Measurements from ENCODE around the gene PPP1R13B.
A peak's percentile ranks its signal among the peaks of the same experiment; 100 is the strongest.

The PPP1R13B gene

DNA sequence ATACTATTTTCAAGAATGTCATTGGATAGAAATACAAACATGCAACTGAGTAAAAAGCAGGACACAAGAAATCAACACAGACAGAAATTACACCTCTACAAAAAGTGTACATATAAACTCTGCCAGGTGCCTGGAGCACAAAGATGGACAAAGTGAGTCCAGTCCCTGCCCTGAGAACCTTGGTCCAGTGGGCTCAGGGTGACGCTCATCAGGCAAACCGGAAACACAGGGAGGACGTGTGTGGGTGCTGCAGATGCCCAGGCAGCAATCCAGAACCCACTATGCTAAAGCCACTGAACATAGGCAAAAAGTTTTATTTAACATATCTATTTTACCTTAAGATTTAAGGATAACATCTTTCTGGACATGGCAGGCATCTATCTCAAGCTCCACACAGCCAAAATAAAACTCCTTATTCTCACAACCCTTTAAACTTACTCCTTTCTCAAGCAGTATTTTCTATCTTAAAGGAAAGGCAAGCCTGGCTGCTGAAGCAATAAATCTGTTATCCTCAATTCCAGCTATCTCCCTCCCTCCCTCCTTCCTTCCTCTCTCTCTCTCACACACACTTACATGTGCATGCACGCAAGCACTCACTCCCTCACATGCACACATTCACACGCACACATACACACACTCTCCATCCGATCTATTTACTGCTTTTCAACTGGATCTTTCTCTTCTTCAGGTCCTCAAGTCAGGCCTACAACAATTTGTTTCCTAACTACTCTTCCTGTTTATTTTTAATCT is 10.2 kb downstream of the PPP1R13B start:
- no peak for DNase-seq (ENCODE audit: low read depth)

DNA sequence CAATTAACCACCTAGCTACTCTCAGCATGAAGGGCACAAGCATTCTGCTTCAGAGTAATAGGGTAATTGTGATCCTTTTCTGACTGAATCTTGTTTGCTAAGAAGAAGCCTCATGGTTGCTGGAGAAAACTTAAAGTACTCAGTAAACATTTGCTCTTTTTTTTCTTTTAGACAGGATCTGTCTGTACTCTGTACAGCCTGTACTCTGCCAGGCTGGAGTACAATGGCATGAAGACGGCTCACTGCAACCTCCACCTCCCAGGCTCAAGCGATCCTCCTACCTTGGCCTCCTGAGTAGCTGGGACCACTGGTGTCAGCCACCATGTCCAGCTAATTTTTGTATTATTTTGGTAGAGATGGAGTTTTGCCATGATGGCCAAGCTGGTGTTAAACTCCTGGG is 12.4 kb downstream of the PPP1R13B start:
- DNase-seq (ENCODE audit: low read depth): no peak

DNA sequence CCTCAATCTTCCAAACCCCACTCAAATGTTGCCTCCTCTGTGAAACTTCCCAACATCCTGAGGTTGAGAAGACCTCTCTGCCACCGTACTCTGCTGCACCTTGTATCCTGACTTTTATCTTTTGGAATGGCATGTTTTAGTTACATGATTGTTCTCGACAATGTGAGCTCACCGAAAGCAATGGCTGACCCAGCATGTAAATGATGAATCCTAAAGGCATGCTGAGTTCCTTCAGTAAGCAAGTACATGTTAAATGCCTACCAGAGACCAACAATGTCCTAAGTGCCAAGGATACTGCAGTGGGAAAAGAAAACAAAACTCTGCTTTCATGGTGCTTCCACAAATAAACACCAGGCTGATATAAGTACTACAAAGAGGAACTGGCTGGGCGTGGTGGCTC is 13.7 kb downstream of the PPP1R13B start:
- no peak for DNase-seq (ENCODE audit: low read depth)

DNA sequence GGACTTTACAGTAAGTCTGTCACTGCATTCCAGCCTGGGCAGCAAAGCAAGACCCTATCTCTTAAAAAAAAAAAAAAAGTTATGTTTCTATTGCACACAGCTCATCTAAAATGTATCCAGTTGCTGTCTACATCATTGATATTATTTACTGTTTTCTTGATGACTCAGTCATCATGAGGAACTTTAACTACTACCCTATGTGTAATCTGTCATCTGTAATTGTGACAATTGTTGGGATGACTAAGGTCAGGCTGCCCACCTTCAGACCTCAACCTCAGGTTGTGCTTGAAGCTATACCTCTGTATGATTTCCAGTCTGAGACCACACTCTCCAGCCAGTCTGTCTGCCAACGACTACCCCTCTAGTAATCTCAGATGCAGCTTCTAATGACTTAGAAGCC is 15.3 kb downstream of the PPP1R13B start:
- no peak for DNase-seq (ENCODE audit: low read depth)

DNA sequence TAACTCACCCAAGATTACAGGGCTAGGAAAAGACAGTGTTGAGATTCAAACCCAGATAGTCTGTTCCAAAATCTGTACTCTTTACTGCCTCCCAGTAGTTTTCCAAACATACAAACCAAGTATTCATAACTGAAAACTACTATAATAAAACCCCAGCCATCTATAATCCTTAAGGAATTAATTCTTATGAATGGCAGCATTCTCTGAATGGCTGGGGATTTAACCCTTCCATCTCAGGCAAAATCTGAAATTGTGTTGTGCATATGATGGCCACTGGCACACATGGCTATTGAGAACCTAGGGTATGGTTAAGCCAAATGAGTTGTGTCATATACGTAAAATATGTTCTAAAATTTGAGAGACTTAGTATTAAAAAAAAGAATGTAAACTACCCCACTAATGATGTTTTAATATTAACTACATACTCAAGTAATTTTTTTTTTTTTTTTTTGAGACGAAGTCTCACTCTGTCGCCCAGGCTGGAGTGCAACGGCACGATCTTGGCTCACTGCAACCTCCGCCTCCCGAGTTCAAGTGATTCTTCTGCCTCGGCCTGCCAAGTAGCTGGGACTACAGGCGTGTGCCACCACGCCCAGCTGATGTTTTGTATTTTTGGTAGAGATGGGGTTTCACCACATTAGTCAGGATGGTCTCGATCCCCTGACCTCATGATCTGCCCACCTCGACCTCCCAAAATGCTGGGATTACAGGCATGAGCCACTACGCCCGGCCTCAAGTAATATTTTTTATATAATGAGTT is 16.7 kb downstream of the PPP1R13B start:
- DNase-seq (ENCODE audit: low read depth): no peak

DNA sequence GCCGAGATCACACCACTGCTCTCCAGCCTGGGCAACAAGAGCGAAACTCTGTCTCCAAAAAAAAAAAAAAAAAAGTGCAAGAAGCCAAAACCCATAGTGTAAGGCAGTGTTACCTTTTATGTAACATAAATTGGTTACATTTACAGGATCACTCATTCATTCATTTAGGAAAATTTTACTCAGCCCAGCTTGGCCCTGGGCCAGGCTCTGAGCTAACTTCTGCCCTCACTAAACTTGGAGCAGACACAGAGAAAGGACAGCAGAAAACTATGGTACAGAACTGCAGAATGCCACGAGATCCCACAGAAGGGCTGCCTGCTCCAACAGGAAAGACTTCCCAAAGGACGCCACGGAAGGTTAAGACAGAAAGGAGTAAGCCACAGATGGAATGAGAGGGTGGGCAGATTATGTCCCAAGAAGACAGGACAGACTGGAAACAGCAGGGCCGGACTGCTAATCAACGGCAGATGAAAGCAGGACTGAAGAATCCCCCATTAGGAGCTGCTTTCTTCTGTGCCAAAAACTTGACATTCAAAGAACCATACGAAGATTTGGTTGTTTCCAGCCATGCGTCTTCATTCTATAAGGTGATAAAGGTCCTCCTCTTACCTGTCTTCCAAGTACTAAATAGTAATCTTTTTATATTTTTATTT is 18.9 kb downstream of the PPP1R13B start:
- peak; percentile 6 for DNase-seq (ENCODE audit: low read depth)

DNA sequence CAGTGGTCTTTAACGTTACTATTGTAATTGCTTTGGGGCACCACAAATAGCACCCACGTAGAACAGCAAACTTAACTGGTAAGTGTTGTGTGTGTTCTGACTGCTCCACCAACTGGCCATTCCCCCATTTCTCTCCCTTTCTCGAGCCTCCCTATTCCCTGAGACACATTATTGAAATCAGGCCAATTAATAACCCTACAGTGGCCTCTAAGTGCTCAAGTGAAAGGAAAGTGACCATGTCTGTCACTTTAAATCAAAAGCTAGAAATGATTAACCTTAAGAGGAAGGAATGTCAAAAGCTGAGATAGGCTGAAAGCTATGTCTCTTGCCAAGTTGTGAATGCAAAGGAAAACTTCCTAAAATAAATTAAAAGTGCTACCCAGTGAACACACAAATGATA is 22.3 kb downstream of the PPP1R13B start:
- DNase-seq (ENCODE audit: low read depth): no peak

DNA sequence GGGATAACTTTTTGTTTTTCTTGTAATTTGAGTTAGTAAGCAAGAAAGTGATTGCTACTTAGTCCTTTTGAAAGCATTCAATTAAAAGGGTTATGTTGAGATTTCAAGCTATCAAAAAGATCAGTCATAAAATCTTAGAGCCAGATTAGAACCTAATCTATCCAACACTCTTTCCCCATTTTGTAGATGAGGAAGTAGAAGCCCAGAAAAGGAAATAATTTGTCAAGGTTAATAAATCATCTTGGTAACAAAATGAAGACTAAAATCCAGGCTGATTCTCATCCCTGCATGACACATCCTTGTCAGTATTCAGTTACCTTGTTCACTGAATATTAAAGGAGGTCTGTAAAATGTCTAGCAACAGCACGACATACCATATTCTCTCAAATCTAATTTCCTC is 26.5 kb downstream of the PPP1R13B start:
- no peak for DNase-seq (ENCODE audit: low read depth)

DNA sequence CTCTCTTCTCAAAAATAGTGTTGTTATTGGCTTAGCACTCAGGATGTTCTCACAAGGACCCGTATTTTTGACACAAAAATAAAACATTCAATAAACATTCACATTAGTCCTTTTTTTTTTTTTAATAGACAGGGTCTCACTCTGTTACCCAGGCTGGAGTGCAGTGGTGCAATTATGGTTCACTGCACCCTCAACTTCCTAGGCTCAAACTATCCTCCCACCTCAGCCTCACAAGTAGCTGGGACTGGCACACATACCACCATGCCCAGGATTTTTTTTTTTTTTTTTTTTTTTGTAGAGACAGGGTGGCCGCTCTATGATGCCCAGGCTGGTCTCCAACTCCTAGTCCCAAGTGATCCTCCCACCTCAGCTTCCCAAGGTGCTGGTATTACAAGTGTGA is 27.0 kb downstream of the PPP1R13B start:
- no peak for DNase-seq (ENCODE audit: low read depth)

DNA sequence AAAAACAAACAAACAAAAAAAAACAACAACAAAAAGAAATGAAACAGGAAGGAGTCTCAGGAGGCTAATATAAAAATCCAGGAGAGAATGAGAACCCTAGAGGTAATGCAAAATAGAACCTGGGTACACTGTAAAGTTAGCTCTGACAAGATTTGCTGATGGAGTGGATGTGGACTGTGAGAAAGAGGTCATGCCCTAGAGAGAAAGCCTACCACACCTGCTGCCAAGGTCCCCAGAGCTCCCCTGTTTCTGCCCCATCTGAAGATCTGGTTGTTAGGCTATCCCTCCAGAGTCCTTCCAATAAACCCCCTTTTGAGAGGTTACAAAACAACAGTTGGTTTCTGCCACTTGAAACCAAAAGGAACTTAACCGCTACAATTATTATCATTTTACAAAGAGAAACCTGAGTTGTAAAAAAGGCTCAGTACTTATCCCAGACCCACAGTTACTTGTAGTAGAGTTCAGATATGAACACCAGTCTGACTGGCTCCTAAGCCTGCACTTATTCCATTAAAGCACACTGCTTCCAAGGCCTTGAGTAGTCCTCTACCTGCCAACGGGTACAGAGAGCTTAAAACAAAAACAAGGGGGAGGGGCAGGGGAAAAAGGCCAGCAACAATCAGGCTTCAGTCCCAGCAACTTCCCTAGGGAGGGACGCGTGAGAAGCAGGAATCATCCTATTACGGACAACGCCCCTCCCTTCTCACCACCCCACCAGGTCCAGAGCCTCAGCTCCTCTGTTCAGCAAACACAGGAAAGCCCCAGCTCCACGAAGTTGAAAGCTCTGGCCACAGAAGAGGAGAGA is 27.7 kb downstream of the PPP1R13B start:
- no peak for DNase-seq (ENCODE audit: low read depth)

DNA sequence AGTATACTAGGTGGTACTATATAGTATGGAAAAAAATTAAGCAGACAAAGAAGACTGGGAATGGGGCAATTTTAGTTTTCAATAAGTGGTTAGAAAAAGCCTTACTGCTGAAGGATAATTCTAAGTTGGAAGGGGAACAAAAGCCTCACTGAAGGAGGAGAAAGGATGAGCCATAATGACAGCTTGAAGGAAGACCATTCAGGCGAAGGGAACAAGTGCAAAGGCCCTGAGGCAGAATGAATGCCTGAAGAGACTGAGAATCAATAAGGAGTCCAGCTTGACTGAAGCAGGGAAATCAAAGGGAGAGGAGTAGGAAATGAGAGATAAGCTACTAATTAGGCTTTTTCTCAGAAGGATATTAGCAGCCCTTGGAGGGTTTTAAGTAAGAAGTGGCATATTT is 28.5 kb downstream of the PPP1R13B start:
- DNase-seq (ENCODE audit: low read depth): no peak

DNA sequence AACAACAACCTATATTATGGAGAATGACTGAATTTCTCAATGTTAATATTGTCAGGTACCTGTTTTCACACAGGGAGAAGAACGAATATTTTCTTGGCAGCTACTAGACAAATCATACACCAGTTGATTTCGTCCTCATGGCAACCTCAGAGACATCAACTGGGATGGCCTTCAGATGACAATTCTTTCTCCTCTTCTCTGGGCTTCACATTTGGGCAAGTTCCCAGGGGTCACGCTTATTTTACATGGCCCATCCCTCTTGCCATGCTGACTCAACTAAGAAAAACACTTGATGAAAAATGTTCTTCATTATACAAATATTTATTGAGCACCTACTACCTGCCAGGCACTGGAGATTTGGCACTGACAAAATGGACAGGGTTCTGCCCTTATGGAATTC is 29.0 kb downstream of the PPP1R13B start:
- no peak for DNase-seq (ENCODE audit: low read depth)

DNA sequence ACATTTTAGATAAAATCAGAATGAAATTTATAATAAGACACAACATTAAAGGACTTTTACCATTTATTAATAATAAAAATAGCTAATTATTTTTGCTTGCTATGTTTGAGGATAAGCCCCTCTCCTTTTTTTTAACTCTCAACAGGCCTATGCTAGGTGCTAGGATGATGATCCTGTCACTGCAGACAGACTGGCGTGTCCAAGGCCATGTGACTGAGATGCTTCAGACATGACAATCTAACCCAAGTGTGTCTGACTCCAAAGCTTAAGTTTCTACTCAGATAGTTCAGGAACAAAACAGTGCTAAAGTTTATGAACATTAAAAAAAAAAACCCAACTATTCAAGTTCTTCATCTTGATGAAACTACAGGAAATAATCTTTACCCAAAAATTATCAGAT is 29.8 kb downstream of the PPP1R13B start:
- no peak for DNase-seq (ENCODE audit: low read depth)

DNA sequence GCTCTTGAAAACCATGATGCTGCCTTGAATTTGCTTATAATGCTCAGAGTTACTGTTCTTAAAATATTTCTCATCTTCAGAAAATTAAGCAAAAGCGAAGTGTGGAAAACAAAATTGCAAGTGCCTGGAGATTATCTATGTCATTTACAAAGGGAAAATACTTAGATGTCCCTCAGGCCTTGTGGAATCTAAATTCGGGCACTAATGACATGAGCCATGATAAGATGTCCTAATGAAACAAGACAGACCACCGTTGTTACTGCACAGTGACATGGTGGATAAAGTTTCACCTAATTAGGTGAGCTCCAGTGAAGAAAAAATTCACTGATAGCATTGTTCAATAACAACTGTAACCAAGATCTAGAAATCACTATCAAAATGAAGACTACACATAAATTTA is 30.4 kb downstream of the PPP1R13B start:
- no peak for DNase-seq (ENCODE audit: low read depth)

DNA sequence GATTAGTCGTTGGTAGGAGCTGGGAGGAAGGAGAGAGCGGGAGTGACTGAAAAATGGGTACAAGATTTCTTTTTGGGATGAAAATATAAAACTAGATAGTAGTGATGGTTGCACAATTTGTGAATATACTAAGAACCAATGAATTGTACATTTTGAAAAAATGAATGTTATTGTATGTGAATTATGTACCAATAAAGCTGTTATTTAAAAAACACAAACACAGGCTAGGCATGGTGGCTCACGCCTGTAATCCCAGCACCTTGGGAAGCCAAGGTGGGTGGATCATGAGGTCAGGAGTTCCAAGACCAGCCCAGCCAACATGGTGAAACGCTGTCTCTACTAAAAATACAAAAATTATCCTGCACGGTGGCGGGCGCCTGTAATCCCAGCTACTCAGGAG is 32.1 kb downstream of the PPP1R13B start:
- DNase-seq (ENCODE audit: low read depth): no peak

DNA sequence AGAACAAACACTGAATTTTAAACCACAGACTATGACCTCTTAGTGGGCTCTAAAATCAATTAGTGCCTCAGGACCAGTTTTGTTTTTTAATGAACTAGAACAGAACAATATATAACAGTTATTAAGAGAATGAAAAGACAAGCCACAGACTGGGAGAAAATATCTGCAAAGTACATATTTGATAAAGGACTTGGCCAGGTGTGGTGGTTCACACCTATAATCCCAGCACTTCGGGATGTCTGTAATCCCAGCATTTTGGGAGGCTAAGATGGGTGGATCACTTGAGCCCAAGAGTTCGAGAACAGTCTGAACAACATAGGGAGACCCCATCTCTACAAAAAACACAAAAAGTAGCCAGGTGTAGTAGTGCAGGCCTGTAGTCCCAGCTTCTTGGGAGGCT is 36.2 kb downstream of the PPP1R13B start:
- no peak for DNase-seq (ENCODE audit: low read depth)

DNA sequence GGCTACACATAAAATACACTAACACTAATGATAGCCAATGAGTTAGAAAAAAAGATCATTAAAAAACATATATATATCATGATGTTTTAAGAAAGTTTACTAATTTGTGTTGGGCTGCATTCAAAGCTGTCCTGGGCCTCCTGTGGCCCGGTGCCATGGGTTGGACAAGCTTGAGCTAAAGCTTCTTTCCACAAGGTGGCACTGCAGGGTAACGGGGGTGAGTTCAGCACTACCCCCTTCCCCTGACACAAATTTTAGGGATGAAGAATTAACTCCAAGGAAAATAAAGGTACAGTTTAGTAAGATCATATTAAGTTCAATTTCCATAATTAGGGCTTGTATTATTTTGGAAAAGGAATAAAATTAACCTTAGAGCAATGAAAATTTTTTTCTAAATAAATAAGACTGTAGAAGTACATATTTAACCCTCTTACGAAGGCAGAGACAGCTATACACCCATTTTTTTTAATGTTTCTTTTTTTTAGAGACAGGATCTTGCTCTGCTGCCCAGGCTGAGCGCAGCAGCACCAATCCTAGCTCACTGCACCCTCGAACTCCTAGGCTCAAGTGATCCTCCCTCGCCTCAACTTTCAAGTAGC is 38.9 kb downstream of the PPP1R13B start:
- peak; percentile 45 for DNase-seq (ENCODE audit: low read depth)

DNA sequence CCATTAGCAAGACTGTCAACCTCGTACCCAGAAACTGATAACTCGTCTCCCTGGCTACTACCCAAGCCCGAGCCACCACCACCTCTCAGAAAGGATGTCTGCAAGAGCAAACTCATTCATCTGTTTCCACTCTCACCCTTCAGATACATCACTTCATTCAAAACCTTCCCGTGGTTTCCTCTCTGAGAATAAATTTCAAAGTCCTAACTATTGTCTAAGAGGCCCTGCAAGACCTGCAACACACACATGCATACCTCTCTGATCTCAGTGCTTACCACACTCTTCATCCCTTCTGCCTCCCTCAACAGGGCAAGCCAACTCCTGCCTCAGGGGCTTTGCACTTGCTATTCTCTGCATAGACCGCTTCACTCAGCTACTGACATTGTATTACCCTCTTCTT is 40.6 kb downstream of the PPP1R13B start:
- DNase-seq (ENCODE audit: low read depth): no peak

DNA sequence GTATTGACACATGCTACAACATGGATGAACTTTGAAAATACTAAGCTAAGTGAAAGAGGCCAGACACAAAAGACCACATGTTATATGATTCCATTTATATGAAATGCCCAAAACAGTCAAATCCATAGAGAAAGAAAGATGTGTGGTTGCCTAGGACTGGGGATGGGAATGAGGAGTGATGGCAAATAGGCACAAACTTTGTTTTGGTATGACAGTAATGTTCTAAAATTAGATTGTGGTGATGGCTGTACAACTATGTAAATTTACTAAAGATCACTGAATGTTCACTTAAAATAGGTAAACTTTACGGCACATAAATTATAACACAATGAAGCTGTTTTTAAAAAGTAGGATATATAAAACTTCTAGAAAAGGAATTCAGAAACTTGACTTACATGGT is 41.7 kb downstream of the PPP1R13B start:
- no peak for DNase-seq (ENCODE audit: low read depth)

DNA sequence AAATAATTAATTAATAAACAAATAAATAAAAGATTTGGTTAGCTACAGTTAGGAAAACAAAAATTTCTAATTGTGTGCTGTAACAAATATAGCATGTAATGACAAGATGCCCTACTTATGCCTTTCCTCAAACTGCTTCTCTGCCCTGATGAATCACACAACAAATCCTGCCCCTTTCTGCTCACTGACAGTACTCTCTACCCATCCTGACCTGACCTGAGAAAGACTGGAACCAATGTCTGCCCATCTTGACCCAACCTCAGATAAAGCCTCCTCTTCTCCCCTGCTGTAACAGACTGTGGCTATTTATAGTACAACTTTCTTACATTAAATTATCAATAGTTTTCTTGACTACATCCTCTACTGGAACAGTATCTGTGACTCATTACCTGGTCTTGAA is 43.7 kb downstream of the PPP1R13B start:
- no peak for DNase-seq (ENCODE audit: low read depth)

DNA sequence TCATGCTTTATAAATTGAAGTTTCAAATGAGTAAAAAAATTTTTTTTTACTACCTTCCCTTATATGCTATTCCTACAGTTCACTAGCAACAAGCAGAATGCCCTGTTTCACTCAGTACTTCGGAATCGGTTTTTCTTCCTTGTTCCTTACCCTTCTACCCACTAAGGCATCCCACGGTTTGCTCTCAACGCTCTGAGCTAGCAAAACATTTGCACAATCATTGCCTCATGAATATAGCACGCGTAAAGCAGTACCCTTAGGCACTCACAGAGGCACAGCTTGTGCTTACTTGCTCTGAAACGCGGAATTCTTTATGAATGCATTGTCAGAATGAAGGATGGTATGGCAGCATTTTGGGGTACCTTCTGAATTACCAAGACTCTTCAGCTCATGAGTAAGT is 45.0 kb downstream of the PPP1R13B start:
- no peak for DNase-seq (ENCODE audit: low read depth)

DNA sequence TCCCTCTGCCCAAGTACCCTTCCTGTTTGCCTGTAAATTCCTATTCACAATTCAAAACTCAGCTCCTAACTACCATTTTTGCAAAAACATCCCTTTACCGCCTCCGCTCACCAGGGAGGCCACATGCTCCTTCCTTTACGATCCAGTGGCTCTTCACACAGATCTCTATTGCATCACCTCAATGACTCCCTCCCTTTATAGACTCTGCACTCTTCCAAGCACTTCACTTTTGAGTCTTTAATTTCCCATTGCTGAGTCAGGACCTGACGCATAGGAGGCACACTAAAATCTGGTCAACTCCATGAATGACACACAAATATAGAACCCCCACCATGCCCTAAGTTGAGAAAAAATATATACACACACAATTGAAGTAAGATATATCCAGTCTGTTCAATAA is 45.9 kb downstream of the PPP1R13B start:
- DNase-seq (ENCODE audit: low read depth): no peak
